Activated CD4-positive, alpha-beta T cell treated with anti-CD3 and anti-CD28 coated beads for 4 hours (primary cell): ENCODE data around the gene COPS8.
A peak's percentile ranks its signal among the peaks of the same experiment; 100 is the strongest.

Experiments
- DNase-seq, 2 donors: peaks; one replicate each; pipeline ENCODE4 v3.0.0-alpha.2; 2020

Gene COPS8

DNA sequence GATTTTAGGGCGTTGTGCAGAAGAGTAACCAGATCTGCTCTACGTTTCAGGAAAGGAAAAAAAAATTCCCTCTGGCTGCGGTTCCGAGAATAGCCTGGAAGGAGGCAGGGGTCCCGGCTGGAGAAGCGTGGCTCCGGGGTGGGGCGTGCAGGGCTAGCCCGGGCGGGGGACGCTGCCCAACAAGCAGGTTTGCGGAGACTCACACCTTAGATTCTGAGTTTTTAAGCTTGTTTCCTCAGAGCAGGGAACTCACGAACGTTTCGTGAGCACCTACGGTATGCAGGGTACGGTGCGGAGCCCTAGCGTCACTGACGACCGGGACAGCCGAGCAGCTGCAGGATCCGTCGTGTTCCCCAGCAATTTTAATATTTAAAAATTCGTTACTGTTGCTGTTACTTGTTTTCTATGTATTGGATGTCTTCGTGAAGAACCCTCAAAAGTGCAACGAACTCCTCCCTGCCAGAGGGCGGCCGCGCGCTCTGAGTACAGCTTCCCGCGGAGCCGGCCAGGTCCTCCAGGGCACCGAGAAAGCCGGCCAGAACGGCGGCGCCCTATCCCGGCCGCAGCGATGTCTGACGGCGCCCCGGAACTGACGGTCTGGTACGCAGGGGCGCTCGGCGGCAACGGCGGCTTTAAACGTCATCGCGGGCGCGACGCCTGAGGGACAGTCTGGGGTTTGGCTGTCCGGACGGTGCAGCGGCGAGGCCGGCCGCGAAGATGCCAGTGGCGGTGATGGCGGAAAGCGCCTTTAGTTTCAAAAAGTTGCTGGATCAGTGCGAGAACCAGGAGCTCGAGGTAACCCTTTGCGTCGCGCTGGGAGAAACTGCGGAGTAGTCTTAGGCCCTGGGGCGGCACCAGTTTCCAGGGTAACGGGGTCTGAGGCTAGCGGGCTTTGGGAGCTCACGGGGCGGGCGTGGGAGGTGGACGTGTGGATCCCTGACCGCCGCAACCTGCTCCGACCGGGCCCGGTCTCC is at the start of gene COPS8:
COPS8 (plus strand) TSS at position 642 of the 974 bp plus-strand sequence; CDS start at position 718, 76 bp downstream.
- DNase-seq, result peak; percentile 84 to 85

DNA sequence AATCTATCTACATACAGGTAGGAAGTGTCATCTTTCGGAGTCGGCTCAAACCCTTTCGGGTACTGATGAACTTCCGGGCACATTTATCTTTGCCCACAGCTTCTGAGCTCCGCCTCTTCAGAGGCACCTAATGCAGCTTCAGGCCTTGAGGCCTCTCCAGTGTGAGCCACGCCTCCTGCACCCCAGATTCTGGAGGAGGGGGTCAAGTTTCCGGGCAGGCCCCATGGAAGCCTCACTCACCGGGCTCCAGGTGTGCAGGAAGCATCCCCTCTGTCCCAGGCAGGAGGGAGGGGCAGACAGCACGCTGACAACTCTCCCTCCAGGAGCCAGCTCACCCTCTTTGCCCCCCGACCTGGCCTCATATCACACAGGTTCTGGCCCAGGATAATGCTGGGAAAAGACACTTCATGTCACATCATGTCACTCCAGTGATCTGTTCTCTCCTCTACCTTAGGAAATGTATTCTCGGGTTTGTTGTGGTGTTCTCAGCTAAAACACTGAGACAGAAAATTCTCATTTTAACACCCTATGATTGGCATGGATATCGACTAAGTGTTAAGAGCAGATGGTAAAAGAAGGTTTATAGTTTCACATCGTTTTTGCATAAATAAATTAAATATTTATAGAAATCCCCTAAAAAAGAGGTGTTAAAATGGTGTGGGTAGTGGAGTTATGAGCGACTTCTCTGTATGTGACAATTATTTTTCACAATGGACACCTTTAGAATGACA is 46.2 kb upstream of the COPS8 start:
- DNase-seq, result no peak

DNA sequence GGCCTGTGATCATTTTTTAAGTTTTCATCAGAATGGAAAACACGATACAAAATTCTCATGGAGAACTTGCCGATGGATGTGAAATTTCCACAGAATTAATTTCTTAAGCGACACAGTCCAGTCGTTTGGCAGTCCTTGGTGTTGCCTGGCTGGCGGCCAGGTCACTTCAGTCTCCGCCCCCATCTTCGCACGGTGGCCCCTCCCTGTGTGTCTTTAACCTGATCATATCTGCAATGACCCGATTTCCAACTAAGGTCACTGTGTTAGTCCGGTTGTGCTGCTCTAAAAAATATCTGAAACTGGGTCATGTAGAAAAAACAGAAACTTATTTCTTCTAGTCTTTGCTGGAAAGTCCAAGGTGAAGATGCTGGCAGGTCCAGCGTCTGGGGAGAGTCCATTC is 44.5 kb upstream of the COPS8 start:
- DNase-seq, result no peak

DNA sequence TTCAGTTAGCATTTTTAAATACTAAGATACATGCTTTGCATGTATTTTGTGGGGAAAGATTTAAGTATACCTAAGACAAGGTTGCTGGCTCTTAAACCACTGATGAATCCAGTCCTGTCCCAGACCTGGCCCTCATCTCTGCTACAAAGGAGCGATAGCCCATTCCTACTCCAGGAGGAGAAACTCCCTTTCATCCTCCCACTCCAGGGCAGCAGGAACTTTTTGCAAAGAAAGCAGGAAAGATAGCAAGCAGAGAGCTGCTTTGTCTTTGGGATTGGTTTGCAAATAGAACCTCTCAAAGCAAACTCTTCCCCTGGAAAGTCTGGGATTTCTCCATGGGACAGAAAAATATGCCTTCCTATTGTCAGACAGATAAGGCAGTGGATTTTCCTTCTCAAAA is 43.6 kb upstream of the COPS8 start:
- no peak for DNase-seq

DNA sequence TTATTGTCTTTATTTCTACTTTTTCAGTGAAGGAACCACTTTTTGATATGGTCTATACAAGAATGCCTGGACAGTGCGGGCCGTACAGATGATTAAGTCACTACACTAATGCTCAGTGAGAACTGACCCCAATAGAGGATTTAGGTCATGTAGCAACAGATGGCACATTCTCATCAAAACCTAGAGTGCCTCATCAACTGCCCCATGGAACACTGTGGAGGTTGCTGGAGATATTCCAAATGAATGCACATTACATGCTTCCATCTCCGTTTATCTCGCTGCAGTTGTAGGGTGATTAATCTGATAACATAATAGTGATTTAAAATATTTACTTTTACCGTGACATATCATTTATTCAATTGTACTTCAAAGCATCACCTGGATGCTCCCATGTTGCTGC is 41.8 kb upstream of the COPS8 start:
- no peak for DNase-seq

DNA sequence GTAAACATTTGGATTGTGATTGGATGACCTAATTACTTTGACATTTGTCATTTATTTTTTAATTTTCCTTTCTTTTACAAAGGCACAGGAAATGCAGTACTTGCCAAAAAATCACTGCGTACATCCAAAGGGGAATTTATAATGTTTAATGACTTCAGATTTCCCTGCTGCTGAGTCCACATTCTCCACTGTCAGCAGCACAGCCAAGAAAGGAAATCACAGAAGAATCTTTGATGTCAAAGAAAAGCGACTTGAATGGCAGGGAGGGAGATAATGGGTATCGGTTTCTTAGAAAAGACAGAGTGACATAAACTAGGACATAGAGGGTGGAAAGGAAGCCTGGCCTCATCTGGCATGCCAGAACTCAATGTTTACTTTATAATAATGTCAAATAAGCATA is 41.4 kb upstream of the COPS8 start:
- no peak for DNase-seq

DNA sequence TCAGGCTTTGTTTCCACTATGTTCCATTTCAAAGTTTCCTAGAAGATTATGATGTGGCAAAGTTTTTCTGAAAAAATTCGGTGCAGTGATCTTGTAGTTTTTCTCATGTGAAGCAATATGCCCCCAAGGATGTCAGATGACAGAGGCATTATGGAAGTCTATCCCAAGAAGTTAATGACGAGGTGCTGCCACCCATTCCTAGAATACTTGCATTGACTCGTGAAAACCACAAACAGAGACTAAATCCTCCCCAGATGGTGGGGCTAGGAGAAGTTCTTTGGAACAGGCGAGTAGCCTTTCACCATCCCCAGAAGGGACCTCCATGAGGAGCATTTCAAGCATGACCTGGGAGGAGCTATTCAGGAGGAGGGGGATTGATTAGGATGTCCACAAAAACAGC is 40.2 kb upstream of the COPS8 start:
- DNase-seq, result no peak

DNA sequence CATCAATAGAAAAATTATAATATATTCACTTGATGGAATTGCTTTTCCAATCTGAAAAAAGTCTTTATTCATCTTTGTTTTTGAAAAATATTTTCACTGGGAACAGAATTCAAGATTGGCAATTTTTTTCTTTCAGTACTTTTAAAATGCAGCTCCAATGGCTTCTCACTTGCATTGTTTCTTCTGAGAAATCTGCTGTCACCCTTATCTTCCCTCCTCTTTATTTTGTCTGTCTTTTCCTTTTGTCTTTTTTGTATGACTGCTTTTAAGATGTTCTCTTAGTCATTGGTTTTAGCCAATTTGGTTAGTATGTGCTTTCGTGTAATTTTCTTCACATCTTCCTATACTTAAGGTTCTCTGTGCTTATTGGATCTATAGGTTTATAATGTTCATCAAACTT is 37.1 kb upstream of the COPS8 start:
- DNase-seq, result no peak

DNA sequence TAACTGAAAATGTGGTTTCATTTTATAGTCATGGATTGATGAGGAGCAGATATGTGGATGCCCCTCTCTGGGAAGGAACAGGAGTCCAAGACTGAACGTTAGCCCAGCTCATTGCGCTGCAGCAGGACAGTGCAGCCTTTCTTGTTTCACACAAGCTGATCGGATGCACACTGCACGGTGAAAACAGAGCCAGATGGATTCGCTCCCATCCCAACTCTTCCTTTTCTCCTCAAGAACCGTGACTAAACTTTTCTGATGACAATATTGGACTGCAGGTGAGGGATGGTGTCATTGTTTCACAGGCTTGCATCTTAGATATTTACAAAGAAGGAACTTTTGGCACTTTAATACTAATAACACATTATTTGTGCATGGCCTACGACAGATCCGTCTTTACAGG is 33.8 kb upstream of the COPS8 start:
- DNase-seq, result no peak

DNA sequence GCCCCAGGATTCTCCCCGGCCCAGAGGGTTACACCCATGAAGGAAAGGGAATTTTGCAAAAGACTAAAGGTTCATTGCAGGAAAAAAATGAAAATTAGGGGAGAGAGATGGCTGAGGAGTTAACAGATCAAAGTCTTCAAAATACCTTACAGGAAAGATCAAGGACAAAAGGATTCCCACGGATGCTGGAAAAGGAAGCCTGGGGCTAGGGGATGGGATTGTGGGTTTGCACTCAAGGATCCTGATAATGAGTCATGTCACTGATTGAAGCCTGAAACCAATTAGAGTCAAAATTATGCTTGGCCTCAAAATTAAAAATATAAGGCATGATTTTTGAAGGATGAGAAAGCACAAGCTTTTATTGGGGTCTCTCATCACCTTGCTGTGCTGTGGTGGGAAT is 32.6 kb upstream of the COPS8 start:
- DNase-seq, result no peak

DNA sequence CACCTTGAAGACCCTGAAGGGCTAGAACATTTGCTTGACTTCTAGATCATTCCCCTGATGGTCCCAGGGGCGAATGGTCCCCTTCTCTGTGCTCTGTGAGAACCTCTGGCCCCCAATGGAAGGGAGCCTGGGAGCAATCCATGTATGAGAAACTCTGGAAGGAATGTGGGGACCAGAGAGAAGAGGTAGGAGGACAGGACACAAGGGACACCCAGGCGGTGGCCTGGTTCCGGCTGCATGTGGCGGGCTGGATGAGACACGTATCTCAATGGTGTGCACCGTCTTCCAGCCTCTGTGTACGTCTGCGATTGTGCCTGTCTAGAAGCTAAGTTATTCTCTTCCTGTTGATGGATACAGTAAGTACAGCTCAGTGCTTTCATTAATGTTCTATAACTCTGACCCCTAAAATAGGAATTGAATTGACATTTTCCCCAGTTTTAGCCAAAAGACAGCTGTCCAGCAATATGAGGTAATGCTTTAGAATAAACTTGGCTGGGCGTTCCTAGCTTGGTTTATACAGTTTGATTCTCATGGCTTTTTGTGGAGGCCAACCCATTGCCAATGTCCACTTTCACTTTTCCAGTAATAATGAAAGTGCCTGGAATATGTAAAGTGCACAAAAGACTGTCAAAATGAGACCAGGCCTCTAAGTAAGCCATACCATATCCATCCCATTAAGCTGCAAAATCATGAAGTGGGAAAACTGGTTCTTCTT is 30.1 kb upstream of the COPS8 start:
- DNase-seq, result no peak

DNA sequence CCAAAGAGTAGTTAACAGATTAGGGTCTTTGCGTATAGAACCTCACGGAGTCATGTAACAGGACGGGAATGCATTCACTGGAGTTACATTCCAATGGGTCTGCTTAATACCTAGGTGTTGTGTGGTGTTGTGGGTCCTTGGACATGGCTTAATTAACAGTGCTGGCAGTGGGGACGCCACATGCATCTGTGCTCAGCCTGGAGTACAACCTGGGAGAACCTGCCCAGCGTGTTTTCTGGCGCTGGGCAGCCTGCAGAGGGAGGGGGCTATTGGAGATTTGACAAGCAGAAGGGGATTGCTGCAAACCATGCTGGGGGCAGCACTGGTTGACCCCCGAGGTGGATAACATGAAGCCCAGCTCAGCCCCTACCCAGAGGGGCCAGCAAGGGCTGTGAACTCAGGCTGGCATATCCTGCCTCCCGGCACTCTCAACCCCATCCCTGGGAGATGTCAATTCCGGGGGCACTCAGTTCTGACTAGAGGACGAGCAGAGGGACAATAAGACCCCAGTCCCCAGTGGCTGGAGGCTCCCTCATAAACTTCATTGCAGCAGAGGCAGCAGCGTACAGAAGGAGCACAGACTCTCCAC is 29.3 kb upstream of the COPS8 start:
- no peak for DNase-seq

DNA sequence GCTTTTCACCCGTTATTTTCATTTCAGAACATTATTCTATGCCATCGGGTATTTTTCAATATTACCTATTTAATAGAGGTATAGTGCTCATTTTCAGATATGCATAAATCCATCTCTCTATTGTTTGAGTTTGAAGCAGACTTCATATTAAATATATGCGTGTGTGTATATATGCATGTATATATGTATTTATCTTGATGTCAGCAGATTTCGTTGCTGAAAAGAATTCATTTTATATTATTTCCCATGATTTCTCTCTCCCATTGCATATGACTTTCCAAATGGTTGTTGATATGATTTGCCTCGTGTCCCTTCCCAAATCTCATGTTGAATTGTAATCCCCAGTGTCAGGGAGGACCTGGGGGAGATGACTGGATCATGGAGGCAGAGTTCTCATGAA is 28.6 kb upstream of the COPS8 start:
- no peak for DNase-seq

DNA sequence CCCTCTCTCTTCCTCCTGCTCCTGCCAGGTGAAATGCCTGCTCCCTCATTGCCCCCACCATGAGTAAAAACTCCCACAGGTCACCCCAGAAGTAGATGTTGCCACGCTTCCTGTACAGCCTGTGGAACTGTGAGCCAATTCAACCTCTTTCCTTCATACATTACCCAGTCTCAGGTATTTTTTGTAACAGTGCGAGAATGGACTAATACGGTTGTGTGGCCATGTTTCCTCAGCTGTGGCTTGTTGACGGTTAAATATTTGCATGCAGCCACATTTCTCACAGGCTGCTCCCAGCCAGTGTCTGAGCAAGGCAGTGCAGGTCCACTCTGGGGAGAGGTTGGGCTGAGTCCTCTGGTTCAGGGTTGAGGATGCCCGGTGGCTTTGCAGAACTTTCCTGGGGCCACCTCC is 27.8 kb upstream of the COPS8 start:
- no peak for DNase-seq

DNA sequence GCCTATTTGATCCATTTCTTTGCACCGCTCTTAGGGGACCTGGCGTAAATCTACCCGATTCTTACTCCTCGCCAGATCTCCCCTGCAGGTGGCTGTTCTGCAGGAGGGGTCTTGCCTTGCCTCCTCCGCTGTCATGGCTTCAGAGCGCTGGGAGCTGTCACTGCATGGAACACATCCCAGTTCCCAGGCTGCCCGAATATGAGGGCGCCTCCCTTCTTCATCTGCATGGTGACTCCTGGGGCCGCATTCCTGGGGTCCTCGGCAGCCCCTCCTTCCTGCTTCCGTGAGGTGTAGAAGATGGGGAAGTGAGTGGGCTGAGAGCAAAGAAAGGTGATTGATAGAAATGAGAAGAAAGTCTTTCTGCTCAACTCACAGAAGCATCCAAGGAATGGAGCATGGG is 27.3 kb upstream of the COPS8 start:
- no peak for DNase-seq

DNA sequence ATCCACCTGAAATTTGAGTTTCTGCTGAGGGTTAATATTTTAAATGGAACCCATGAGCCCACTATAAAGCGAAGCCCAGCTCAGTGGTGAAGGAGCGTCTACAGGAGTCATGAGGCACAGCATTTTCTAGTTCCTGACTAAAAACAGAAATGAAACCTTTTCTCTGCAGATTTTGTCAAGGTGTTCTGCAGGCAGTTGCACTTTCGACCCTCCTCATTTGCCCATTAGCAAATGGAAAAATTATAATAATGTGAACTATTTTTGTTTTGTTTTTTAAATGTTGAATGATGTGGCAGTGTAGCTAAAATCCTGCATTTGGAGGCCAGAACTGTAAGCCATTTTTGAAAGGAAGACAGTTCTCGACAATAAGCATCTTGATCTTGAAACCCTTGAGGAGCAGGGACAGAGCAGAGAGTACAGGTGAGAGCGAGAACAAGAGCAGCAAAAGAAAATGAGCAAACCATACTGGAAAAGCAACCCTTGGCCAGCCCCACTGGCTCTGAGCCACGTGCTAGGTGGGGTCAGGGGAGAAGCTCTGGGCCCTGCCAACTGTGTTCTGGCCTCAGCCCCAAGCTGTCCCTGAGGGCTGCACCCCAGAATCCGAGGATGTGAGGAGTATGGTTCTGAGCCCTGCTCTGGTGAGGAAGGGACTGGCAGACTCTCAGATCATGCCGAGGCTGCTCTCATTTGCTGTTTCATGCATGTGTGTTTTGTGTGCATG is 26.4 kb upstream of the COPS8 start:
- no peak for DNase-seq

DNA sequence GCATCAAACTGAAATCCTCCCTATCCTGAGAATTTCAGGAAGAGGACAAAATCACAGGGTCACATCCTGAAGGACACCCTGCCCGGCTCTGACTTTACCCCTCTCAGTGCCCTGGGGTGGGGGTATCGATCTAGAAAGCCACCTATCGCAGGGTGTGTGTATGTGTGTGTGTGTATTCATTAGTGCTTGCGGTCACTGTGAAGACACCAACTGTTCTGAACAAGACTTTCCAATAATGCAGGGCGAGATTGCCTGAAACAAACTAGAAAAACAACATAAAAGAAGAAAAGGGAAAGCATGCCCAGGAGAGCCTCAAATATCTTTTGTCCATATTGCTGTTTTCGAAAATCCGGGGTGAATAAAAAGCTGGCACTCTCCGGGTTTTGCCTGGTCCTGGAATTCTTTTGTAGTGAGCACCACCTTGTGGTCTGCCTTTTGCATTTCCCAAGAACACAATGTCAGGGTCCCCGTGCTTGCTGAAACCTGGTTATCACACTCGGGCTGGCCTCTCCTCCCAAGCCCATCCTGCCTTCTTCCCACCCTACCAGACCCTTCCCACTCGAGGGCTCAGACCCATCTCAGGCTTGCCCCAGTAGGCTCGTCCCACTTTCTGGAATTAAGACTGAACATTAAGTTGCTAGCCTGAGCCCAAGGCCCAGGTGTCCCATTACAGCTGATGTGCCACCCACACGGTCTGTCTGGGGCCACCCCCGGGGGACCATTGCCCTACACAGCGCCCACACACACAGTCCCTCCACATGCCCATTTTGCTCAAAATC is 25.0 kb upstream of the COPS8 start:
- DNase-seq, result peak; percentile 6 to 11

DNA sequence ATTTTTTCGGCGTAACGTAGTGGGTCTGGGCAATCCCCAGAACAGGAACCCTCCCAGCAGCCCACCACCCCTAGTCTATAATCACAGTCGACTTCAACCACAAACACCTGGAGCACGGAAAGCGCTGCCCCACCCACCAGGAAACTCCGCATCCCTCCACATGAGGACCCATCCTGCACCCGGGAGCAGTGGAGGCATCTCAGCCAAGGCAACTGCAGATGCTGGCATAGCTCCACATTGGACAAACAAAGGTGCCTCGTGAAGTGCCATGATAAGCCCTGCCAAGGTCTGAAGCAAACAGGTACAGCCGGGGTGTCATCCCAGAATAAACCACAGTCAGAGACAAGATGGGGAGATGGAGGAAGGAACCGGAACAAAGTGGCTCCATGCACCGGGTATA is 24.3 kb upstream of the COPS8 start:
- no peak for DNase-seq

DNA sequence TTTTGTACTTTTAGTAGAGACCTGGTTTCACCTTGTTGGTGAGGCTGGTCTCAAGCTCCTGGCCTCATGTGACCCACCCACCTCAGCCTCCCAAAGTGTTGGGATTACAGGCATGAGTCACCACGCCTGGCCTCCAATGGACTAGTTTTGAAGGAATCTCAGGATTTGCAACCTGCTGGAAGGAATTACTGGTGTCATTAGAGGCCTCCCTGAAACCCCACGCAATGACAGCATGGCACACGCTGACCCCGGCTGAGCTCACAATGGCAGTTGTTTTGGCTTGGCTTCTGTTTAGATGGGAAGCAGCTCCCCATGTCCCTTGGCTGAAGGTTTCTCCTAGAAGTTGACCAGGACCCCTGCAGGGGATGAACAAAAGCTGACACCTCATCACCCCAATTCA is 23.1 kb upstream of the COPS8 start:
- no peak for DNase-seq

DNA sequence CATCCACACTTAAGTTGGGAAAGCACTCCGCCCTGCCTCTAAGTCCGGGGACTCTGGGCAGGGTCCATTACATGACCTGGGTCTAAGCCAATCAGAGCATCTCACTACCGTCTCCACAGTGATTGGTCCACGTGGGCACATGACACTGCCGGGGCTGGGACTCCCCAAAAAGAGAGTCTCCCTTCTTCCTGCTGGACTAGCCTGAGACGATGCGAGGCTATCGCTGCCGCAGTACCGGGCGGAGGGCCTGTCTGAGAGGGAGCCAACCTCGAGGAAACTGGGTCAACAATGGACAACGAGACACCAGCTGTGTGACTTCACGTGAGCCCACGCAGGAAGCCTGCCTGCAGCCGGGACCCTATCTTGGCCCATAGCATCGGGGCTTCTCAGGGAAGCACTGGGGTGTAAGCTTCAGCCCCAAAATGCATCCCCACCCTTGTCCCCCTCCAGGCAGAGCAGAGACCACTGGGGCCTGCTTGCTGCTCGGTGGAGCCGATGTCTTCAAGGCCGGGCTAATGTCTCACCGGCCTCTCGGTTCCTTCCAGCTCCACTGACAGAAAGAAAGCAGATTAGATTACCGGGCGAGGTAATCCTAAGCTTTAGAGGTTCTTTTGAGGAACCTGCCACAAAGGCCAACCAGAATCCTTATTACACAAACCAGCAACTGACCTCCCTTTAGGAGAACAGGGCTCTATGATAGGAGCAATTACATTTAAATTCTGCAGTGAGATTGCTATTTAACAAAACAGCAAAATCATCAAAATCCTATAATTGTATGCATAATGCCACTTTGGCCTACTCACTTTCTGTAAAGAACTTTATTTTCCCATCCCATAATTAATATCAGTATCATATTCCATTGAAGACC is 21.3 kb upstream of the COPS8 start:
- no peak for DNase-seq

DNA sequence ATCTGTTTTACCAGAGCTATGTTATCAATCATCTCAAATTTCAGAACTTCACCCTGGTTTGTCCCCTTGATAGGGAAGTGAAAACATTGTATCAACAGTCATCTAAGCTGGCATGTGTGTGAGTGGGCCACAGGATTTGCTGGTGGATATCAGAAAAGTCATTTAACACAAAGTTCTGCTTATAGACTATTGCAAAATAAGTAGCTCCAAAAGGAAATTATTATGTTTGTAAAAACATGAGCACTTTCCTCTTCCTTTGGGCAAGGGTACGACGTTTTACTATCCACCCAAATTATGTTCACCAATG is 20.7 kb upstream of the COPS8 start:
- DNase-seq, result no peak
